Heart left ventricle (tissue), 16 donors: Measurements from ENCODE around the gene LPAR6. TPM values are rescaled to one million over a fixed set of nuclear protein-coding genes. Genes with fewer than 3 reads are reported as not detected.

Experiments
- ATAC-seq, 4 donors: fragments of 200-7000 bp; cut with Tn5 transposase; one replicate each; pipeline ENCODE4 v1.9.1; 2020 to 2022; ENCODE audit warnings: moderate library complexity in 4 of 4, mild to moderate bottlenecking in 3 of 4, moderate number of reproducible peaks in 1 of 4
- DNase-seq, 5 donors: peaks; one replicate each; pipeline ENCODE4 v3.0.0-alpha.2; 2020
- H3K27ac ChIP-seq, 12 donors: fragments of 200-600 bp; sonication (generic) in 4 of 12; one replicate each; pipeline versions ENCODE4 v1.5.0 to v1.8.0; 2016 to 2022; ENCODE audit warnings: mild to moderate bottlenecking in 2 of 12
- H3K27me3 ChIP-seq, 9 donors: fragments of 200-600 bp; sonication (generic) in 2 of 9; one replicate each; pipeline versions ENCODE4 v1.5.1 to v1.8.0; 2016 to 2022; ENCODE audit warnings: mild to moderate bottlenecking in 3 of 9
- H3K36me3 ChIP-seq, 9 donors: fragments of 200-600 bp; sonication (generic) in 2 of 9; one replicate each; pipeline versions ENCODE4 v1.5.0 to v1.8.0; 2018 to 2022; ENCODE audit warnings: mild to moderate bottlenecking in 2 of 9
- H3K4me1 ChIP-seq, 12 donors: fragments of 200-600 bp; sonication (generic) in 4 of 12; one replicate each; pipeline versions ENCODE4 v1.5.0 to v1.8.0; 2016 to 2022; ENCODE audit warnings: mild to moderate bottlenecking in 3 of 12
- H3K4me3 ChIP-seq, 12 donors: fragments of 200-600 bp; sonication (generic) in 4 of 12; one replicate each; pipeline versions ENCODE4 v1.5.0 to v1.8.0; 2017 to 2022; ENCODE audit warnings: mild to moderate bottlenecking in 9 of 12, moderate library complexity in 4 of 12
- H3K9me3 ChIP-seq, 12 donors: fragments of 200-600 bp; sonication (generic) in 4 of 12; one replicate each; pipeline versions ENCODE4 v1.5.0 to v1.8.0; 2016 to 2022; ENCODE audit warnings: mild to moderate bottlenecking in 1 of 12
- POLR2A ChIP-seq, 2 donors: fragments of 450-650 bp; IDR thresholded peaks; one replicate each; pipeline ENCODE4 v1.6.1; 2017; ENCODE audit warnings: antibody characterized with exemption in 2 of 2, mild to moderate bottlenecking in 2 of 2, moderate library complexity in 2 of 2
- WGBS, 4 donors: extraction: QIAGEN DNeasy Blood & Tissue Kit in 2 of 4; methylation state at CpG; one replicate each; pipeline versions ENCODE4 v1.1.5 to v1.1.7; 2013 to 2018; 5-methylcytosine and 5-hydroxymethylcytosine counted together
- intact Hi-C, 10 donors: fragments of 100-400 bp; cut with DNase I; formaldehyde crosslinking; loops; one replicate each; pipeline versions ENCODE4 v1.11.1 to v1.14.2; 2022
- polyA plus RNA-seq, 2 donors: library from polyadenylated mRNA; stranded (reverse); fragments of 200-250 nt; gene quantifications; one replicate each; pipeline ENCODE4 v1.2.3, GENCODE V29; 2013
- total RNA-seq, 9 donors: library from RNA; depleted of rRNA in 2 of 9; stranded (reverse); fragments of >200 nt in 2 of 9; fragmentation: NEBNext Ultra II Directional in 3 of 9; extraction: Animal tissue kit (Norgen Biotek cat#: 25700) in 3 of 9; gene quantifications; one replicate each; pipeline versions ENCODE4 v1.1.0 to v1.2.4, GENCODE V29; 2016 to 2023
- TF ChIP-seq, protein P1 (sequence below), 12 donors: fragments of 200-600 bp; sonication (generic) in 4 of 12; IDR thresholded peaks; one replicate each; pipeline versions ENCODE4 v1.5.0 to v1.8.0; 2018 to 2022; ENCODE audit warnings: antibody characterized with exemption in 12 of 12, mild to moderate bottlenecking in 5 of 12
- donor health status: ischemic (EF 13 %, LVEDD 7.1; RV severe dilation, severe dysfunction).
- donor health status: healthy with polysubstance abuse.
- donor health status: DM: no; HTN: yes; CAD: no.
- donor health status: DM: no; HTN: no; CAD: no.
- donor health status: ischemic (EF 25% LVEDD 6.9; RV normal size, moderate dysfunction).
- donor health status: ischemic (EF 25% LVEDD 5.7; RV mildly dilated, moderate dysfunction).
- donor health status: healthy.
- donor health status: DM: yes; HTN: yes; CAD: no.
- donor health status: ischemic (EF 35%, LVEDD 5.7; RV mildly dilated, moderate dysfunction).
- donor health status: nonischemic (EF 11% LVEDD 7.7; RV severe dilation, severe dysfunction).
- donor health status: DM: yes; HTN: yes; CAD: no.
- donor health status: PGD.
- donor health status: ischemic (EF 29% LVEDD 5.4; RV normal size, mild dysfunction).
- donor health status: nonischemic (EF 23%, LVEDD 6.1; RV moderate dilation, normal function).

The LPAR6 gene
- total and polyA plus RNA-seq, 11 donors: 6.7 to 47.9 (median 16.6) TPM

DNA sequence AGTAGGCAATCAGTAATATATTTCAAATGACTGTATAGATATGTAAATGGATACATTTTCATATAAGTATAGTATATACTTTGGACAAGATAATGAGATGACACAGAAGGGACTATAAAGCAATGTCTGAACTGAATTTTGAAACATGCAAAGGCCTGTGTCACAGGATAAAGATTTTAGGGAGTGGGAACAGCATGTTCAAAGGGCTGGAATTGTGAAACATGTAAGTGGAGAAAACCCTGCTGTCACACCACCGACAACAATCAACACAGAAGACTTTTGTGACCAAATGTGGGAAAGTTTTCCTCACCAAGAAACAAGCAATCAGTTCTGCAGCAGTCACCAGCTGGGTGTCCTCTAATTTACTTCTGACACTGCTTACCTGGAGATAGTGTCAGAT is 42.9 kb downstream of the LPAR6 start:
- 83 to 92% (median 89%) methylated on average over 1 of the region's 1 CpG for WGBS, 4 donors
- ATAC-seq (no peak), DNase-seq (no peak)
- Histone ChIP-seq H3K4me1 (no peaks in the 10 kb centered on the region), H3K36me3 (peaks cover 0 to 80% (median 50%) of the 10 kb centered on the region in 9 donors), H3K4me3 (no peak overlapping the region), H3K27me3 (no peaks in the 10 kb centered on the region), H3K27ac (no peak overlapping the region), H3K9me3 (peaks cover 0 to 3% (median 0%) of the 10 kb centered on the region in 12 donors)
- intact Hi-C loops: no loop called here
- TF ChIP-seq POLR2A (IDR thresholded peaks at IDR 0.05): no peak
- TF ChIP-seq, protein P1, sequence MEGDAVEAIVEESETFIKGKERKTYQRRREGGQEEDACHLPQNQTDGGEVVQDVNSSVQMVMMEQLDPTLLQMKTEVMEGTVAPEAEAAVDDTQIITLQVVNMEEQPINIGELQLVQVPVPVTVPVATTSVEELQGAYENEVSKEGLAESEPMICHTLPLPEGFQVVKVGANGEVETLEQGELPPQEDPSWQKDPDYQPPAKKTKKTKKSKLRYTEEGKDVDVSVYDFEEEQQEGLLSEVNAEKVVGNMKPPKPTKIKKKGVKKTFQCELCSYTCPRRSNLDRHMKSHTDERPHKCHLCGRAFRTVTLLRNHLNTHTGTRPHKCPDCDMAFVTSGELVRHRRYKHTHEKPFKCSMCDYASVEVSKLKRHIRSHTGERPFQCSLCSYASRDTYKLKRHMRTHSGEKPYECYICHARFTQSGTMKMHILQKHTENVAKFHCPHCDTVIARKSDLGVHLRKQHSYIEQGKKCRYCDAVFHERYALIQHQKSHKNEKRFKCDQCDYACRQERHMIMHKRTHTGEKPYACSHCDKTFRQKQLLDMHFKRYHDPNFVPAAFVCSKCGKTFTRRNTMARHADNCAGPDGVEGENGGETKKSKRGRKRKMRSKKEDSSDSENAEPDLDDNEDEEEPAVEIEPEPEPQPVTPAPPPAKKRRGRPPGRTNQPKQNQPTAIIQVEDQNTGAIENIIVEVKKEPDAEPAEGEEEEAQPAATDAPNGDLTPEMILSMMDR (IDR thresholded peaks at IDR 0.05): no peak

Other genes with a start within 250 kb of the LPAR6 start
- 100 to 1,000 TPM; 402 to 772 (median 504) TPM for gene ITM2B, start 179.9 kb downstream of the LPAR6 start, total RNA-seq
- 100 to 1,000 TPM; 255 to 338 TPM for gene ITM2B, start 179.9 kb downstream of the LPAR6 start, polyA plus RNA-seq
- 10 to 100 TPM; 22.4 to 52.1 (median 28.4) TPM for gene RB1, start 109.4 kb downstream of the LPAR6 start, total RNA-seq
- gene RB1, start 109.4 kb downstream of the LPAR6 start, polyA plus RNA-seq: 10 to 100 TPM in 1 of 2 donors, 1 to 10 TPM in 1; 8.5 to 21.4 TPM
- gene RCBTB2, start 120.0 kb upstream of the LPAR6 start, total RNA-seq: 10 to 100 TPM in 6 of 9 donors, 1 to 10 TPM in 3; 5.9 to 16.2 (median 11.8) TPM
- gene RCBTB2, start 120.0 kb upstream of the LPAR6 start, polyA plus RNA-seq: 10 to 100 TPM in 1 of 2 donors, 1 to 10 TPM in 1; 6.9 to 11.5 TPM
- 10 to 100 TPM in 2 of 9 donors, 1 to 10 TPM in 7; 3.8 to 11.5 (median 5.4) TPM for gene CYSLTR2, start 240.8 kb upstream of the LPAR6 start, total RNA-seq
- gene CYSLTR2, start 240.8 kb upstream of the LPAR6 start, polyA plus RNA-seq: 1 to 10 TPM; 1.8 to 6.1 TPM